Right ventricle myocardium inferior (tissue), 1 donor: Measurements from ENCODE around the gene LTF. TPM values are rescaled to one million over a fixed set of nuclear protein-coding genes. Genes with fewer than 3 reads are reported as not detected.
A peak's percentile ranks its signal among the peaks of the same experiment; 100 is the strongest.
"Not testable (repeated sequence)": the region's sequence is repeated elsewhere in the genome, so short reads cannot be mapped to it uniquely, and the experiment has no call there.

ENCODE experiments used
- ATAC-seq: fragments of 200-7000 bp; cut with Tn5 transposase; one replicate; pipeline ENCODE4 v1.9.1; 2020; ENCODE audit warnings: mild to moderate bottlenecking, moderate library complexity
- DNase-seq: peaks from one replicate; pipeline ENCODE4 v3.0.0; 2021; ENCODE audit errors: missing footprints
- intact Hi-C: fragments of 100-400 bp; cut with DNase I; formaldehyde crosslinking; loops from one replicate; pipeline ENCODE4 v1.11.0; 2022
- total RNA-seq: library from RNA; stranded (reverse); fragmentation: NEBNext Ultra II Directional; extraction: Animal tissue kit (Norgen Biotek cat#: 25700); gene quantifications from one replicate; pipeline ENCODE4 v1.2.1, GENCODE V29; 2021
- donor health status: DM: no; HTN: yes; CAD: no; lungs with severe emphysema.

Gene LTF
- total RNA-seq, 1 donor from 2014 or later, result 4.8 TPM

GRCh38 chr3:46427404-46427803, 37.3 kb downstream of the LTF start:
- not testable (repeated sequence) for ATAC-seq, DNase-seq
- intact Hi-C loops, result loop anchor here (5.0 kb wide), 1 partner anchor 150 kb away; no protein-coding TSS in a partner anchor

GRCh38 chr3:46426476-46426875, 38.2 kb downstream of the LTF start:
- intact Hi-C loops, result loop anchor here (5.0 kb wide), 1 partner anchor 149 kb away; no protein-coding TSS in a partner anchor
- not testable (repeated sequence) for DNase-seq, ATAC-seq

- intact Hi-C loops, result no loop called here
- no peak for ATAC-seq
- DNase-seq, result no peak
Measured at GRCh38 chr3:46423588-46423987, 41.1 kb downstream of the LTF start.

DNA sequence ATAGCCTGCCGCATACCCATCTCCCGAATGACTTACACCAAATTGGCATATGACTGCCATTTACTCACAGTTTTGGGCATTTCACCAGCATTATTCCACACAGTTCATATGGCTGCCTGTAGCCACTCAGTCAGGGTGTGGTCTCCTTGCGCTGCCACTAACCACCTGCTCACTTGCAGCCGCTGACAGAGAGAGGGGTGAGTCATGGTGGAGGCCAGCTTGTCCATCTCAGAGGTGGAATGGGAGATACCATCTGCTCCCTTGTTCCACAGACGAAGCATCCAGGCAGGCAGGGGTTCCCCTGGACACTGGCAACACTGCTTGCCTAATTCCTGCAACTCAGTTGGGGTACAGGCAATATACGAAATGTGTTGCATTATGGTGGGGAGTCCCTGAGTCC, 42.1 kb downstream of the LTF start:
- DNase-seq, result no peak
- intact Hi-C loops, result no loop called here
- no peak for ATAC-seq

DNA sequence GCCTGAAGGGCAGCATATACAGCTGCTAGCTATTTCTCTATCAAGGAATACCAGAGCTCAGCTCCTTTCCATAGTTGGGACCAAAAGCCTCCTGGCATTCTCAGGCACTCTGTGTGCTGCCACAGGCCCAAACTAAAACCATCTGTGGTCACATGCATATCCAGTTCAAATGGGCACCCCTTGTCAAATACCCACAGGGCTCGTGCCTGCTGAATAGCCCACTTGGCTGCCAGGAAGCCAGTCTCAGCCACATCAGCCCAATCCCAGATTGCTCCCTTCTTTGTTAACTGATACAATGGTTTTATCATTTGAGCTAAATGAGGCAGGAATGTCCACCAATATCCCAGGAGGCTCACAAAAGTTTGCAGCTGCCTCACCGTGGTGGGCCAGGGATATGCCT, 43.8 kb downstream of the LTF start:
- ATAC-seq, result no peak
- intact Hi-C loops, result no loop called here
- no peak for DNase-seq

DNA sequence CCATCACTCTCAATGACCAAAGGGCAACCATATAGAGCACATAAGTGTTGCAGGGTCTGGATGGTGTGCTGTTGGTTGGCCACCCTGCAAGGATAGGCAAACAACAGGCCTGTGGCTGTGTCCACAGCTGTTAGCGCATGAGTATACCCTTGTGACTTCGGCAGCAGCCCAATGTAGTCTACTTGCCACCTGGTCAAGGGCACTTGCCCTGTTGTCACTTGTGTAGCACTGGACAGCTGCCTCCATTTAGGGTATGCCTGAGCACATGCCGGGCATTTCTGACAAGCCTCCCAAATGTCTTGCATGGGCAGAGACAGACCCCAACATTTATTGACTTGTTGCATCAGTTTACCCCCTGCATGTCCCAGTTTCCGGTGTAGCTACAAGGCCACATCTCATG, 44.9 kb downstream of the LTF start:
- intact Hi-C loops, result no loop called here
- ATAC-seq, result no peak

GRCh38 chr3:46417841-46418611, 46.7 kb downstream of the LTF start:
- no peak for ATAC-seq
- DNase-seq, result no peak
- intact Hi-C loops, result no loop called here

More for the DNA sequence above, 44.9 kb downstream of the LTF start:
- no peak for DNase-seq

DNA sequence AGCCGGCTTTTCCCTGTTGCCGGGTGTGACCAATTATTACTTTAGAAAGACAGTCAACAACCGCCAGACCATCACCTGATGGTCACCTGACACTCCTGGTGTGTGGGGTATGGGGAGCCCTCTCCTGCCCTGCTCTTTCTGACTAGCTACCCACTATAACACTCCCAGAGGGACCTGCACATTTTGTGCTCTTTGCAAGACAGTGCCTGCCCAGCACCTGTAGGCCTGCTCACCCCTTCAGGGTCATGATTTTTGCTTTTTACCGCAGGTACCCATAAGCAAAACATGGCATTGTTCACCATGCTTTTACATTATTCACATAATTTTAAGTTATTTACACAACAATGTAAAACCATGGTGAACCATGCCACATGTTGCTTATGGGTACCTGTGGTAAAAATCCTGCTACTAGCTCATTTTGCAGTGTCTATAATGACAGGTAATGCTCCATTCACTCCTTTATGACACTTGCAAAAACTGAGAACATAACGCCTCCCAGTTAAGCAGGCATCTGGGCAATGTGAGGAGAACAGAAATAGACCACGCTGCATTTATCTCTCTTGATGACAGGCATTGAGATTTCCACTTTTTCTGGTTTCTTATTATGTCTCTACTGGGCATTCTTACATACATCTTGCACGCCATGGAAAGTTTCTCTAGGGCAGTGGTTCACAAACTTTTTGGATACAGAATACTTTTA, 47.7 kb downstream of the LTF start:
- DNase-seq, result no peak
- peak; percentile 51 for ATAC-seq
- intact Hi-C loops, result no loop called here

DNA sequence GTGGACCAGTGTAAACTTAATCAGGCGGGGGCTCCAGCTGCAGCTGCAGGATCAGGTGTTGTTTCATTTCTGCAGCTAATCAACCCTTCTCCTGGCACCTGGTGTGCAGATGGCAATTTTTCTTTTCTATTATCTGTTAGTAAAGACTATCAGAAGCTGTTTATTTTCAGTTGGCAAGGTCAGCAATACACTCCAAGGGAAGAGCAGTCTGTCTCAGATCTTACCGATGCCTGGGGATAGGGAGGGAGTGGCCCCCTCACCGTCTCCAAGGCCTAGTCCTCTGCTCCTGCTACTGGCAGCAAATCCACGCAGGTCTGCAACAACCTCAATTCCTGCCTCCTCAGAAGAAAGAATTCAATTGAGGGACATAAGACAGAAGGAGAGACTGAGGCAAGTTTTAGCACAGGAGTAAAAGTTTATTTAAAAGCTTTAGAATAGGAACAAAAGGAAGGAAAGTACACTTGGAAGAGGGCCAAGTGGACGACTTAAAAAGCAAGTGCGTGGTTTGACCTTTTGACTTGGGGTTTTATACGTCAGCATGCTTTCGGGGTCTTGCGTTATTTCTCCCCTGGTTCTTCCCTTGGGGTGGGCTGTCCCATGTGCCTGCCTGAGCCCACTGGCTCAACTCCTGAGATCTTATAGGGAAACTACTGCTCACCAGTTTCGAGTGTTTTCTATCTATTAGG, 48.4 kb downstream of the LTF start:
- intact Hi-C loops, result no loop called here
- DNase-seq, result no peak
- no peak for ATAC-seq

DNA sequence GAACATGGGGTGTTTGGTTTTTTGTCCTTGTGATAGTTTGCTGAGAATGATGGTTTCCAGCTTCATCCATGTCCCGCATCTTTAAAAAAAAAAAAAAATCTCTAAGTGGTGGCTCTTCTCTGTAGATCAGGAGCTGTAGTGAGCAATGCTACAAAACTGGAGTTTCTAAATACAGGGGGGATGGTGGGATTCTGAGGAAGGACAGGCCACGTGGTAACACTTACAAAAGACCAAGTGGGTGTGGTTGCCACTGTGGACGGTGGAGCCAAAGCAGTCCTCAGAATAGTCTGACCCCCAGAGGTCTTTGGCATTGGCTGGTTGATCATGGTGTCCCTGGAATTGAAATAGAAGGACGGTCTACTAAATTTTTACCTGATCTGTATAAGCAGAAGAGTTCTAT, 50.0 kb downstream of the LTF start:
- no peak for DNase-seq
- intact Hi-C loops, result no loop called here
- ATAC-seq, result no peak

DNA sequence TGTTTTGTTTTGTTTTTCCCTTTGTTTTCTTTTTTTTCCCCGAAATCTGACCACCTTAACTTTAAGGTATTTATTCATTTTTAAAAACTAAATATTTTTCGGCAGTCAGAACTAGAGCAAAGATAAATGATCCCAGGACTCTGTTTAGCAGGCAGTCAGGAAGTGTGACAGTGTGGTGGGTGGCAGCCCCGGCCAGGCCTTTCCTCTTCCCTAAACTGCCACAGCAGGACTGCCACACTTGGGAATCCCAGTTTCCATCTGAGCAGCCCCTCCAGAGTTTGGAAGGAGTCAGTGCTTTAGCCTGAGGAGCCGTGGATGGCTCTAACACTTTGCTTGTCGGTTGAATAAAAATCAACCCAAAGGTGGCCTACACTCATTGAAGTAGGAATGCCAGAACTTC, 50.8 kb downstream of the LTF start:
- DNase-seq, result no peak
- intact Hi-C loops, result no loop called here
- ATAC-seq, result no peak

GRCh38 chr3:46412786-46413298, 51.9 kb downstream of the LTF start:
- intact Hi-C loops, result no loop called here
- ATAC-seq (no peak), DNase-seq (no peak)

DNA sequence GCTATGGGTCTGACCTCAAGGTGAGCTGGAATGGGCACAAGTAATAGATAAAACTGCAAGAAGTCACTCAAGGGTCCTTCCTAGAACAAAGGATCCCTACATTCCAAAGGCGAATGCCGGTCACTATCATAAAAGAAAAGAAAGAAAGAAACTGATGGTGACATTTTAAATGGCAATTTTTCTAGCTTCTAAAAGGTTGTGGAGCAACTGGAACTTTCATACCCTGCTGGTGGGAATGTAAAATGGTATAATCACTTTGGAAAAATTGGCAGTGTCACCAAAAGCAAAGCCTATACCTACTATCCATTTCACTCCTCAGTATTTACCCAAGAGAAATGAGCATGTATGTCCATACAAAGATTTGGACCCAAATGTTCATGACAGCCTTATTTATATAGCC, 53.4 kb downstream of the LTF start:
- DNase-seq (no peak), ATAC-seq (no peak)
- intact Hi-C loops, result no loop called here

- no peak for ATAC-seq
- intact Hi-C loops, result no loop called here
- no peak for DNase-seq
Measured at GRCh38 chr3:46410669-46411068, 54.0 kb downstream of the LTF start.

GRCh38 chr3:46409739-46410489, 54.8 kb downstream of the LTF start:
- ATAC-seq (peak; percentile 48), DNase-seq (peak; percentile 76)
- intact Hi-C loops, result no loop called here

- intact Hi-C loops, result no loop called here
- ATAC-seq (no peak), DNase-seq (no peak)
Measured at GRCh38 chr3:46408853-46409252, 55.9 kb downstream of the LTF start.

DNA sequence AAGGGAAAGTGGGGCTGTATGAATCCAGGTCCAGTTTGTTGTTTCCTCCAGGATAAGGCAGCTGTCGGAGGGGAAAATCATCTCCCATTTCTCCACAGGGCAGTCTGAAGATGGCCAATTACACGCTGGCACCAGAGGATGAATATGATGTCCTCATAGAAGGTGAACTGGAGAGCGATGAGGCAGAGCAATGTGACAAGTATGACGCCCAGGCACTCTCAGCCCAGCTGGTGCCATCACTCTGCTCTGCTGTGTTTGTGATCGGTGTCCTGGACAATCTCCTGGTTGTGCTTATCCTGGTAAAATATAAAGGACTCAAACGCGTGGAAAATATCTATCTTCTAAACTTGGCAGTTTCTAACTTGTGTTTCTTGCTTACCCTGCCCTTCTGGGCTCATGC, 56.7 kb downstream of the LTF start:
- peak; percentile 74 for ATAC-seq
- intact Hi-C loops, result no loop called here
- DNase-seq, result no peak

- DNase-seq (peak; percentile 72), ATAC-seq (peak; percentile 38)
- intact Hi-C loops, result no loop called here
Measured at GRCh38 chr3:46406788-46407611, 57.7 kb downstream of the LTF start, which contains the start of the genes CCR5AS and CCRL2. Gene CCR5AS (minus strand): TSS chr3:46407066. Gene CCRL2 (plus strand): TSS chr3:46407259. CDS start chr3:46408080, 821 bp downstream.
